Stomach (tissue), 19 donors: ENCODE measurements around the gene TRIM10. TPM values are rescaled to one million over a fixed set of nuclear protein-coding genes. Genes with fewer than 3 reads are reported as not detected.

ENCODE experiments used
- DNase-seq, 2 donors: peaks; one replicate each; pipeline versions ENCODE4 v3.0.0 to v3.0.0-alpha.2; 2013 to 2019
- H3K27ac ChIP-seq, 5 donors: fragments of 200-600 bp in 4 of 5; sonication (generic) in 4 of 5; one replicate each; pipeline ENCODE4 v1.5.1; 2013 to 2019; ENCODE audit warnings: mild to moderate bottlenecking in 1 of 5, moderate library complexity in 1 of 5
- H3K27me3 ChIP-seq, 3 donors: fragments of 200-600 bp; sonication (generic); one replicate each; pipeline ENCODE4 v1.5.1; 2017 to 2019; ENCODE audit warnings: mixed run types in 1 of 3
- H3K36me3 ChIP-seq, 4 donors: fragments of 200-600 bp; sonication (generic); 1 replicate in 3 of 4; 2 replicates in 1 of 4; pipeline ENCODE4 v1.5.1; 2016 to 2019
- H3K4me1 ChIP-seq, 4 donors: fragments of 200-600 bp; sonication (generic); one replicate each; pipeline ENCODE4 v1.5.1; 2016 to 2019
- H3K4me3 ChIP-seq, 4 donors: fragments of 200-600 bp; sonication (generic) in 3 of 4; one replicate each; pipeline ENCODE4 v1.5.1; 2016 to 2019; ENCODE audit warnings: mild to moderate bottlenecking in 1 of 4
- H3K9me3 ChIP-seq, 4 donors: fragments of 200-600 bp; sonication (generic); one replicate each; pipeline ENCODE4 v1.5.1; 2016 to 2019
- CTCF ChIP-seq, 7 experiments: fragments of 450-650 bp in 4 of 7; fragments of 200-600 bp in 3 of 7; sonication (generic) in 3 of 7; IDR thresholded peaks; one replicate each; pipeline ENCODE4 v1.5.1; 2016 to 2019; ENCODE audit warnings: antibody characterized with exemption in 7 of 7, control low read depth in 2 of 7, mild to moderate bottlenecking in 1 of 7
- EP300 ChIP-seq: sonication (generic); formaldehyde crosslinking; IDR thresholded peaks from one replicate; pipeline ENCODE4 v1.6.1; 2017; ENCODE audit warnings: antibody characterized with exemption
- POLR2A ChIP-seq, 4 donors: fragments of 450-650 bp; IDR thresholded peaks; one replicate each; pipeline ENCODE4 v1.6.1; 2016; ENCODE audit warnings: antibody characterized with exemption in 4 of 4, control low read depth in 2 of 4, mild to moderate bottlenecking in 1 of 4, moderate library complexity in 1 of 4
- POLR2AphosphoS5 ChIP-seq, 3 donors: sonication (generic); formaldehyde crosslinking; IDR thresholded peaks; one replicate each; pipeline ENCODE4 v1.6.1; 2016; ENCODE audit warnings: antibody characterized with exemption in 3 of 3
- WGBS, 5 donors: extraction: QIAGEN DNeasy Blood & Tissue Kit in 3 of 5; methylation state at CpG; one replicate each; pipeline versions ENCODE4 v1.1.5 to v1.1.7; 2013 to 2018; 5-methylcytosine and 5-hydroxymethylcytosine counted together
- intact Hi-C: fragments of 100-400 bp; cut with DNase I; formaldehyde crosslinking; loops from one replicate; pipeline ENCODE4 v1.15.1; 2023; ENCODE audit warnings: low total_unique reads
- long read RNA-seq, 10 donors: transcript quantifications; one replicate each; lab custom pipeline, GENCODE V29; 2026
- polyA plus RNA-seq, 3 donors: library from polyadenylated mRNA; stranded (reverse); fragments of 200-250 nt; gene quantifications; one replicate each; pipeline ENCODE4 v1.2.3, GENCODE V29; 2013
- total RNA-seq, 5 donors: library from RNA; depleted of rRNA; stranded (reverse); fragments of >200 nt; gene quantifications; one replicate each; pipeline versions ENCODE4 v1.1.0 to v1.2.3, GENCODE V29; 2014 to 2016
- donor health status: healthy with polysubstance abuse.
- donor health status: Bipolar disorder and iron deficiency.
- donor health status: healthy.

TRIM10 gene, protein sequence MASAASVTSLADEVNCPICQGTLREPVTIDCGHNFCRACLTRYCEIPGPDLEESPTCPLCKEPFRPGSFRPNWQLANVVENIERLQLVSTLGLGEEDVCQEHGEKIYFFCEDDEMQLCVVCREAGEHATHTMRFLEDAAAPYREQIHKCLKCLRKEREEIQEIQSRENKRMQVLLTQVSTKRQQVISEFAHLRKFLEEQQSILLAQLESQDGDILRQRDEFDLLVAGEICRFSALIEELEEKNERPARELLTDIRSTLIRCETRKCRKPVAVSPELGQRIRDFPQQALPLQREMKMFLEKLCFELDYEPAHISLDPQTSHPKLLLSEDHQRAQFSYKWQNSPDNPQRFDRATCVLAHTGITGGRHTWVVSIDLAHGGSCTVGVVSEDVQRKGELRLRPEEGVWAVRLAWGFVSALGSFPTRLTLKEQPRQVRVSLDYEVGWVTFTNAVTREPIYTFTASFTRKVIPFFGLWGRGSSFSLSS
- total RNA-seq (1 to 10 TPM in 1 of 5 donors, under 1 TPM in 2, not detected in 2; 0.37 to 2.3 (median 0.58) TPM), polyA plus RNA-seq (not detected)
- long read RNA-seq, donor 1, result 0 reads
- long read RNA-seq, donor 2, result 0 reads
- long read RNA-seq, donor 3, result 0 reads
- long read RNA-seq, donor 4, result 0 reads
- long read RNA-seq, donor 5, result 0 reads
- long read RNA-seq, donor 6, result 0 reads
- long read RNA-seq, donor 7, result 0 reads
- long read RNA-seq, donor 8, result 0 reads
- long read RNA-seq, donor 9, result 0 reads
- long read RNA-seq, donor 10, result 0 reads

DNA sequence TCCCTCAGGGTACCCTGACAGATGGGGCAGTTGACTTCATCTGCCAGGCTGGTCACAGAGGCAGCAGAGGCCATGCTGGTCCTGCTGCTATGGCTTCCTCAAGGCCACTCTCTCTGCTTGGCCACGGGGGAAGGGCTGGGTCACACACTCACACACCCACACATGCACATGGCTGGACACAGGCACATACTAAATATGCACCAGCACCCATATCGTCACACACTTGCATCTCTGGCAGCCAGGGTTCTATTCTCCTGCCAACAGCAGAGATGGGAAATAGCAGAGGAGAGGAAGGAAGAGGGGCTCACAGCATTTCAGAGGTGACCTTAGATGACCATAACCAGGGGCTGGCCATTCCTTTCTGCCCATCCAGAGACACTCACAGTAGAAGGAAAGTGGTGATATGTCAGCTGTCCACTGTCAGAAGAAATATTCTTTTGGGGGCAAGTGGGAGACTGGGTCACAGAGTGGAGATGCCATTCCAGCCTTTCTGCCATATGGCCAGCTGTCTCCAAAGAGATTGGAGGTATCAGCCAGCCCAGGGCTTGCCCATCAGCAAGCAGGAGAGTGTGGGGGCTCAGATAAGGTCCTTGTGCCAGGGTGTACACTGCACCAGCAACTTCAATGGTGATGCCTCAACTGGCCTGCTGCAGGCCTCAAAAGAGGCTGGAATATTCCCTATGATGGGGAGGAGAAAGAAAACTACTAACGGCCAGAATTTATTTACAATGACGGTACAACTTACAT, at the start of gene TRIM10:
TSS of gene TRIM10 (minus strand) at position 427 of the 747 bp plus-strand sequence. CDS start at position 74, 353 bp downstream.
- no peak for TF ChIP-seq POLR2AphosphoS5 (IDR thresholded peaks at IDR 0.05)
- TF ChIP-seq CTCF (IDR thresholded peaks at IDR 0.05), result no peak
- no peak for TF ChIP-seq POLR2A (IDR thresholded peaks at IDR 0.05)
- no peak for TF ChIP-seq EP300
- WGBS, 5 donors, result 77 to 83% (median 79%) methylated on average over 3 to 4 of the region's 4 CpGs
- Histone ChIP-seq H3K27me3 (peaks cover 0 to 28% (median 6%) of the 10 kb centered on the region in 3 donors), H3K4me3 (no peak within 1 kb of the TSS), H3K36me3 (no peaks in the 10 kb centered on the region), H3K4me1 (peaks cover 0 to 10% (median 1%) of the 10 kb centered on the region in 4 donors), H3K27ac (no peak within 1 kb of the TSS), H3K9me3 (no peaks in the 10 kb centered on the region)
- no peak for DNase-seq
- intact Hi-C loops, result no loop called here

DNA sequence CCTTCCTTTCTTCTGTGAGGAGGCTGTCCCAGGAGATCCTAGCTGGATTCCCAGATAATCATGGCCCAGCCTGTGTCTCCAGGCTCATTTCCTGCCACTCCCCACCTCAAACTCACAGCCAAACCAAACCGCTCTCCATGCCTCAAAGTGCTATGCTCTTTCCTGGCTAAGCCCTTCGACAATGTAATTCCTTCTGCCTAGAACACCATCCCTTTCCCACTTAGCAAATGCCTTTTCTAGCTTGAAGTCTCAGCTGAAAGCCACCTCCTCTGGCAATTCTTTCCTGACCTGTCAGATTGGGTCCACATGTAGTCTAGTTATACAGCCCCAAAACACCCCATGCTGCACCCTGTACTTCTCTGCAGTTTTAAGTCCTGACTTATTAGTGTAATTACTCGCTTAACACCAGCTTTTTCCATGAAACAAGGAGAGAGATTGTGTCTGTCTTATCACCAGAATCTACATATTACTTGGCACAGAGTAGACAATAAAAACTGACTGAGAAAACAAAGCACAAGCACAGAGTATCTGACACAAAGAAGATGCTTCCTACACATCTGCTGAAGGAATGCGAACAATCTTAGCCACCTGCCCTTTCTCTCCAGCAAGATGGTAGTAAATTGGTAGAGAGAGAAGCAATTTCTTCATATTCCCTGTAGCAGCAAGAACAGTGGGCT, 46.7 kb upstream of the TRIM10 start:
- H3K27ac ChIP-seq, result peak overlapping the region; percentile 44 to 78 (median 65)
- WGBS, 5 donors, result 55 to 66% (median 60%) methylated on average over 4 of the region's 4 CpGs
- peaks cover 0 to 7% (median 2%) of the 10 kb centered on the region in 4 donors for H3K36me3 ChIP-seq
- H3K9me3 ChIP-seq, result no peaks in the 10 kb centered on the region
- H3K27me3 ChIP-seq, result no peaks in the 10 kb centered on the region
- peak overlapping the region in 1 of 4 donors; percentile 28 for H3K4me3 ChIP-seq
- peaks cover 61 to 86% (median 72%) of the 10 kb centered on the region in 4 donors for H3K4me1 ChIP-seq
- intact Hi-C loops, result no loop called here
- no peak for DNase-seq
- TF ChIP-seq POLR2A (IDR thresholded peaks at IDR 0.05) (no peak), POLR2AphosphoS5 (IDR thresholded peaks at IDR 0.05) (no peak), EP300 (no peak), CTCF (IDR thresholded peaks at IDR 0.05) (no peak)

DNA sequence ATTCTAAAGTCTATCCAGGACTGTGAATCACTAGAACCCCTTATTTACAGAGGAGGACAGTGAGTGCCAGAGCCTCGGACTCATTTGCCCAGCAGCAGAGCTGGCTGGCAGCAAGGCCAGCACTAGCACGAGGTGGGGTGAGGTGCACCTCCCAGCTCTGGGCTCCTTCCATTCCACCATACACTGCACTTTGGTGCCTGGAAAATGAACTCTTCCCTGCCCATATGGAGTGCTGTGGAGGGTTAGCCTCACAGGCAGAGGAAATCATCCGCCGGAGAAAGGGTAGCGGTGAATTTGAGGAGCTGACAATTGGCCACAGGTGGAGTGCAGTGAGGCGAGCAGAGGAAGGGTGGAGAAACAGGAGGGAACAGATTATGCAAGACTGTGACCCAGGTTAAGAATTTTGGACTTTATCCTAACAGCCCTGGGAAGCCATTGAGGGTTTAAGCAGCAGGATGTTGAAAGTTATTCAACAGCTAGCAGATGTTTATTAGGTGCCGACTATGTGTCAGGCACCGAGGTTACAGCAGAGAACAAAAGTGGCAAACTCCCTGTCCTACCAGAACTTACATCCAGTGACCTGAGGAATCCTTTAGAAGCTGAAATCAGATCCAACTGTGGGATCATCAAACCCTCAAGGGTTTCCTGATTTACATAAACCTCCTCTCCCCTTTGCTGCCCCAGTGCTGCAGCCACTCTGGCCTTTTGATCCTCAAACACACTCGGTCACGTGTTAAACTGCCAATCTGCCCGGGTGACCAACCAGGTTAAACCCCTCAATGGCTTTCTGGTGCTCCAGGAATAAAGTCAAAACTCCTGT, 46.0 kb upstream of the TRIM10 start:
- Histone ChIP-seq H3K4me3 (peak overlapping the region in 1 of 4 donors; percentile 28), H3K27me3 (no peaks in the 10 kb centered on the region), H3K4me1 (peaks cover 62 to 85% (median 73%) of the 10 kb centered on the region in 4 donors), H3K27ac (peak overlapping the region; percentile 44 to 78 (median 65)), H3K9me3 (no peaks in the 10 kb centered on the region), H3K36me3 (peaks cover 0 to 7% (median 2%) of the 10 kb centered on the region in 4 donors)
- TF ChIP-seq EP300 (no peak), POLR2AphosphoS5 (IDR thresholded peaks at IDR 0.05) (peak in 2 of 3 donors; percentile 7 to 20)
- intact Hi-C loops, result no loop called here
- DNase-seq, result peak; percentile 24 to 34
- WGBS, 5 donors, result 24 to 39% (median 32%) methylated on average over 11 of the region's 11 CpGs

DNA sequence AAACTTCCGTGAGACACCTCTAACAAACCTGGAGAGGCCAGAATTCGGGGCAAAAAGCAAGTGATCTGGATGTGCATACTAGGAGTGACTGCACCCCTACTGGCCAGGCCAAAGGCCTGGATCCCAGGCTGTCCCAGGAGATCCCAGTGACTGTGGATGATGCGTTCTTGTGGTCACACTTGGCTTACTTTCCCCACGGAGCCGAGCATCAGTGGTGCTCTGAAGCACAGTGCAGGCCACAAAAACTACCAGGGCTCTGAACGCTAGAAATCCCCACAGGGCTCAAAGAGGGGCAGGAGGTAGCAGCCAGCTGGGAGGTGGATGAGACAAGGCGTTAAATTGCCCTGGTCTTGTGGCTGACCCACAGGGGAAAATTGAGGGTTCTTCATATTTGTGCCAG, 45.1 kb upstream of the TRIM10 start:
- intact Hi-C loops, result no loop called here
- no peak for TF ChIP-seq POLR2AphosphoS5 (IDR thresholded peaks at IDR 0.05)
- no peak for TF ChIP-seq CTCF (IDR thresholded peaks at IDR 0.05)
- no peak for TF ChIP-seq POLR2A (IDR thresholded peaks at IDR 0.05)
- no peak for TF ChIP-seq EP300
- peak overlapping the region in 1 of 5 donors; percentile 65 for H3K27ac ChIP-seq
- H3K4me1 ChIP-seq, result peaks cover 58 to 85% (median 72%) of the 10 kb centered on the region in 4 donors
- DNase-seq, result no peak
- H3K27me3 ChIP-seq, result no peaks in the 10 kb centered on the region
- H3K36me3 ChIP-seq, result peaks cover 0 to 9% (median 2%) of the 10 kb centered on the region in 4 donors
- 70 to 88% (median 74%) methylated on average over 7 of the region's 7 CpGs for WGBS, 5 donors
- no peaks in the 10 kb centered on the region for H3K9me3 ChIP-seq
- no peak overlapping the region for H3K4me3 ChIP-seq
